ENCODE measurements around the gene IRAK1BP1.

- TF ChIP-seq CTCF (IDR thresholded peaks at IDR 0.05), result no peak
- no peak for TF ChIP-seq REST (IDR thresholded peaks at IDR 0.05; ENCODE audit: insufficient read depth in 1 of 2, low read depth in 2 of 2, low read length in 1 of 2)
- no peak for TF ChIP-seq POLR2AphosphoS5 (IDR thresholded peaks at IDR 0.05; ENCODE audit: low read depth, low read length)
- TF ChIP-seq SIN3A (IDR thresholded peaks at IDR 0.05; ENCODE audit: borderline replicate concordance, insufficient read depth, low read depth, low read length), result no peak
Observed at GRCh38 chr6:78896227-78896626, 28.9 kb downstream of the IRAK1BP1 start.
